Inflammatory macrophage (primary cell): ENCODE data around the gene ALKBH3.

Source experiments
- DNase-seq, 2 donors: peaks; one replicate each; pipeline ENCODE4 v3.0.0-alpha.2; 2020 to 2022

ALKBH3 gene

DNA sequence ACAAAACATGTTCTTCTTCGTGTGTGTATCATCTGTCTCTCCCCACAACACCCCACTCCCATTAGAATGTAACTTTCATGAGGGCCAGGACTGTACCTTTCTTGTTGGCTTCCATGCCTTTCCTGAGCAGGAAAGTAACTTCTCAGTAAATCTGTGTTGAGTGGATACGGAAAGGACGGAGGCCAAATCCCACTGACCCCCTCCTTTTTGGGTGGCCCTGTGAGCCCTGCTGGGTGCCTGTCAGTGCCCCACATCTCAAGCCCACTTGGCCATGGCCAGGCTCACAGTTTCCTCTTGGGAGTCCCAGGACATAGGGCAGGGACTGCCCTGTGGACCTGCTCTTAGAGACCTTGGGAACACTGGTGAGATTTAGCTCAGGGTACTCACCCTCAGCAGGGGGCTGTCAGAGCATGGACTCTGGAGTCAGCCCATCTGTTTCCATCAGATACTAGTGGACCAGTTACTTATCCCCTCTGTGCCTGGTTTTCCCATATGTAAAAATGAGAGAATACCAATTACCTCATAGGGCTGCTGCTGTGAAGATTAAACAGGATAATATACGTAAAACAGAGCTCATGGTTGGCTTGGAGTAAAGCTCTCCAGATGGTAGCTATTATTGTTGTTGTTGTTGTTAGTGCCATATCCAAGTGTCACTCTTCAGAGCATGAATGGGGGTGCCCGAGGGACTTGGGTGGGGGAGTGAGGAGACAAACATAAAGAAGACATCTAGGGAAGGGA is 60.8 kb downstream of the ALKBH3 start:
- DNase-seq: no peak

GRCh38 chr11:43942662-43943371 is 62.2 kb downstream of the ALKBH3 start:
- peak in 1 of 2 donors; percentile 24 for DNase-seq

- DNase-seq: no peak
Measured at GRCh38 chr11:43943372-43943930, 62.8 kb downstream of the ALKBH3 start.

- DNase-seq: no peak
Measured at GRCh38 chr11:43943931-43944751, 63.5 kb downstream of the ALKBH3 start.

DNA sequence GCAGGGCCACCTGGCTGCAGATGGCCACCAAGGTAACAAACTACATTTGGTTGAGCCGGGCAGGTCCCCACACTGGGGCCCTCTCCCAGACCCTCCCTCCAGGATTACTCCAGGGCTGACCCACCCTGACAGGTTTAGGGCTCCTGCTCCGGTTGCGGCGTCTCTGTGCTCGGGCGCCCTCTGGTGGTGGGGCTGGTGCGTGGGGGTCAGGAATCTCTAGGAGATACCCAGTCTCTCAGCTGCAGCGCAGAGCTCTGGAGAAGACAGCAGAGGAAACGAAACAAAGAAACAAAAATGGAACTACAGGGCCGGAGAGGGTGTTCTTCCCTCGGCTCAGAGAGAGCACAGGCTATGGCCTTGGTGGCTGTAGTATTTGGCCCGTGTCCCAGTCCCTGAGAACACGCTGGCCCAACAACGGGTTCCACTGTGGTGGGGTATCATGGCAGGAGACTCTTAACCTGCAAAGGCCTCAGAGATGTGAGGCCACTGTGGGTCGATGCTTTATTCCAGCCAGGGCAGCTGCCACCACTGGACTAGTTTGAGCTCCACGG is 64.2 kb downstream of the ALKBH3 start:
- DNase-seq: peak; percentile 43 to 58

DNA sequence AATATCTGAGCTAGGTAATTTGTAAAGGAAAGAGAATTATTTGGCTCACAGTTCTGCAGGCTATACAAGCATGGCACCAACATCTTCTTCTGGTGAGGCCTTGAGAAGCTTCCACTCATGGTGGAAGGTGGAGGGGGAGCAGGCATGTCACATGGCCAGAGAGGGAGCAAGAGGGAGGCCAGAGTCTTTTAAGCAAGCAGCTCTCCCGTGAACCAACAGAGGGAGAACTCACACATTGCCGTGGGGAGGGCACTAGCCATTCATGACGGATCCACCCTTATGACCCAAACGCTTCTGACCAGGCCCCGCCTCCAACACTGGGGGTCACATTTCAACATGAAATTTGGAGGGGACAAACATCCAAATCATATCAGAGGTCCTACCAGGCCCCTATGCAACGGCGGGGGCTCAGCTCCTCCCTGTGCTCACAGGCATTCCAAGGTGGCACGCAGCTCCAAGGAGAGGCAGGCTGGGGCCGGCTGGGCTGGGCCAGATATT is 66.4 kb downstream of the ALKBH3 start:
- no peak for DNase-seq

- no peak for DNase-seq
Measured at GRCh38 chr11:43947815-43948214, 67.2 kb downstream of the ALKBH3 start.

GRCh38 chr11:43948341-43949225 is 68.0 kb downstream of the ALKBH3 start:
- no peak for DNase-seq

- no peak for DNase-seq
Measured at GRCh38 chr11:43950311-43950855, 69.8 kb downstream of the ALKBH3 start.

DNA sequence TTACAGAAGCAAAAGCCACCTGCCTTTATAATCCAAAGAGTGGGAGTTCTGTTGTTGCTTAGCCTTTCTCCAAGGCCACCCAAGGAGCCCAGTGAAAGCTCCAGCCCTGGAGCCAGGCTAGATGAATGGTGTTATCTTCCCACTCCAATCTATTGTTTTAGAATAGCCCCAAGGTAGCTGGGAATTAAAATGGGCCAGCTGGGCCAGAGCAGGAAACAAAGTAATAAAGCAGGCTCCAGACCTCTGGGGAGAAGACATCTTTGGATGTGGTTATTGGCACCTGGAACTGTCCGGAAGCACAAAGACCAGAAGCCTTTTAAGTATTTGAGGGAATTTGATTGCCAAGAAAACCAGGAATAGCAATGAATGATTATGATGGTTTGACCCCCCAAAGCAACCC is 70.6 kb downstream of the ALKBH3 start:
- DNase-seq: no peak

DNA sequence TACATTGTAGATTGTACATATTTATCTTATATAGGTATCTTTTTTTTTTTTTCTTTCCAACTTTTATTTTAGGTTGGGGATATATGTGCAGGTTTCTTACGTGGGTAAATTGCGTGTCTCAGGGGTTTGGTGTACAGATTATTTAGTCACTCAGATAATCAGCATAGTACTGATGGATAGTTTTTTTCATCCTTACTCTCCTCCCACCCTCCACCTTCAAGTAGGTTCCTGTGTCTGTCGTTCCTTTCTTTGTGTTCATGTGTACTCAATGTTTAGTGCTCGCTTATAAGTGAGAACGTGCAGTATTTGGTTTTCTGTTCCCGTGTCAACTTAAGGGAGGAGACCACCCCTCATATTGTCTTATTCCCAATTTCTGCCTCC is 71.4 kb downstream of the ALKBH3 start:
- DNase-seq: no peak

- no peak for DNase-seq
Measured at GRCh38 chr11:43952401-43953342, 72.0 kb downstream of the ALKBH3 start.

GRCh38 chr11:43953521-43953920 is 72.9 kb downstream of the ALKBH3 start:
- DNase-seq: no peak

DNA sequence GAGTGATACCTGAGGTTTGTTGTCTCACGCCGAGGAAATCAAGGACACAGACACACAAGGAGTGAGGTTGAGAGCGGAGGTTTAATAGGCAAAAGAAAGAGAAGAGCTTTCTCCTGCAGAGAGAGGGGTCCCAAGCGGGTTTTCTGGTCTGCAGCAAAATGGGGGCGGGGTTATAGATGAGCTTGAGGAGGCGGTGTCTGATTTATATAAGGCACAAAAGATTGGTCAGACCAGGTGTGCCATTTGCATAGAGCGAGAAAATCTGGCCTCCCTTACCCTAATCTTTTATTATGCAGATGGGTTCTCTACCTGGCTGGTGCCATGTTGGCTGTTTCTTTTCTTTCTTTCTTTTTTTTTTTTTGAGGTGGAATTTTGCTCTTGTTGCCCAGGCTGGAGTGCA is 73.6 kb downstream of the ALKBH3 start:
- DNase-seq: no peak

GRCh38 chr11:43955381-43956118 is 74.9 kb downstream of the ALKBH3 start:
- no peak for DNase-seq

DNA sequence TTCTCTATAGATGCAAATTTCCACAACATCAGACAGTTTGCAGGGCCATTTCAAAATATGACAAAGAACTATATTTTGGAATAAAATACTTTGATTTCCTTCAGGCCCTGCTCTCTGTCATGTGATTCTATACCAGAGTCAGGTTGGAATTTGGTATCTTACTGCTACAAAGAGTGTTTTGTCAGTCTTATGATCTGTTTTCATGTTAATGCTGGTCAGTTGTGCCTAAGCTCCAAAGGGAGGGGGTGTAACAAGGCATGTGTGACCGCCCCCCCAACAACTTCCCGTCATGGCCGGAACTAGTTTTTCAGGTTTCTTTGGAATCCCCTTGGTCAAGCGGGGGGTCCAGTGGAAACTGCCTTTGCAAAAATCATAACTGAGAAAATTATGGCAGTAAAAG is 76.9 kb downstream of the ALKBH3 start:
- DNase-seq: no peak

DNA sequence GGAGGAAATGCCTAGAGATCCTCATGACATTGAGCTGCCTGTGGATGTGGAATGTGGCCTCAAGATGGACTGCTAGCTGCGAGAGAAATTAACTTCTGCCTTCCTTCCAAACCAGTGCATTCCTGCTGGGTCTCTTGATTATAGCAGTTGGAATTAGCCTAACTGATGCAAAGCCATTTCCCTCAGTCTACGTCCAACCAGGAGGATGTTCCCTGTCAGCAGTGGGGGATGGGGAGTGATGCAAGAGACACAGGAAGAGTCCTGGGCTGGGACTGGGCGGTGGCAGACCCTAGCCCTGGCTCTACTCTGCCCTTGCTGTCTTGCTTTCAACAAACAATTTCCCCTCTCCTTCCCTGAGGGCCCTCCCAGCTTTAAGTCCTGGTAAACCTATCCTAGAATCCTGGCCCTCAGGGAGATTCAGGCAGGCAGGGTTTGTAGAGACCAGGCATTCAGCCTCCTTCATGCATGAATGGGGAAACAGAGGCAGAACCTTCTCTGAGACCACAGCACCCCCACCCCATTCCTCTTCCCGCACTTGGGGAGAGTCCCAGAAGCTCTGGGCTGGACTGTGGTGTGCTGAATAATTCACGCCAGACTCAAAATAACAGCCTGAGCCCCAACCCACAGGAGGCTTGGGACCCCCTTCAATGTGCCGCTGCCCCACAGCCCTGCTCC is 78.8 kb downstream of the ALKBH3 start:
- DNase-seq: no peak

DNA sequence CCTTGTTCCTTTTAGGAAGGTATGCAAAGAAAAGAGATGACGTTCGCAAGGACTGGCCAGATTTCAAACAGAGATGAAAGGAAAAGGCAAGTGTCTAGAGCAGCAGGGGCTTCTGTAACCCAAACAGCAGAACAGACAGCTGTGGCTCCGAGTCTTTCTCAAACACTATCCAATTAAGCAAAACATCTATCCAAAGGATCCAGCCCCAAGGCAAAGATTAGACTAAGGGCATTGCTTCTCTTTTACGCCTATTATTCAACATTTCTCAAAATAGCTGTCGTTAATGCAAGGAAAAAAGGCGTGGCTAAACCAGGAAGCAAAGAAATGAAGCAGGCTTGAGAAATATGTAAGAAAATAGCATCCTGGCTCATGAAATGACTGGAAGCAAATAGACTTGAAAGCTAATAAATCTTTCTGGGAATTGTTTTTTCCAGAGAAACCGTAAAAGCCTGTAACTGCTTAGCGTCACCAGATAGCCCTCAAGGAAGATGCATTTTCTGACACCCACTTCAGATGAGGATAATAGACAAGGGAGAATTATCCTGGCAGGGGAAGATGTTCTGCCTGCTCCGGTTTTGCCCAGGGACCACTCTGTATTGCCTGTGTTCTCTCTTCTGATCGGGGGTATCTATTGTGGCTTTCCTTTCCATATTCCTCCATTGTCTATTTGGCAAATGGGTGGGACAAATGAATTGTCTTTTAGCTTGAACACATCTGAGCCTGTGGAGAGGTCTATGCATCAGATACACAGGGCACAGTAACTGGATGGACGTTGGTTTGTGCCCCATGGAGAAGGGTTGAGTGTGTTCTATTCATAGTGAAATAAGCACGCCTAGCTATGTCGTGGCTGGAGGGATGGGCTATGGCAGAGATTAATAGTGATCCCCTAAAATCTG is 82.0 kb downstream of the ALKBH3 start:
- no peak for DNase-seq
